Gastroesophageal sphincter (tissue), 4 donors: ENCODE measurements around the gene SLC24A3. TPM values are rescaled to one million over a fixed set of nuclear protein-coding genes. Genes with fewer than 3 reads are reported as not detected.

Experiments
- ATAC-seq: fragments of 150-250 bp; one replicate; pipeline ENCODE4 v1.9.1; 2016; ENCODE audit warnings: mild to moderate bottlenecking, moderate library complexity
- H3K27ac ChIP-seq, 4 donors: fragments of 200-600 bp; sonication (generic) in 3 of 4; 1 replicate in 3 of 4; 2 replicates in 1 of 4; pipeline ENCODE4 v1.5.1; 2016 to 2019
- H3K27me3 ChIP-seq: fragments of 200-600 bp; sonication (generic); one replicate; pipeline ENCODE4 v1.5.1; 2019
- H3K36me3 ChIP-seq, 2 donors: fragments of 200-600 bp; sonication (generic); one replicate each; pipeline ENCODE4 v1.5.1; 2019; ENCODE audit warnings: control low read depth in 1 of 2
- H3K4me1 ChIP-seq, 3 donors: fragments of 200-600 bp; sonication (generic); 1 replicate in 2 of 3; 2 replicates in 1 of 3; pipeline ENCODE4 v1.5.1; 2016 to 2019; ENCODE audit warnings: control low read depth in 2 of 3
- H3K4me3 ChIP-seq, 2 donors: fragments of 200-600 bp; sonication (generic); one replicate each; pipeline ENCODE4 v1.5.1; 2019; ENCODE audit warnings: mild to moderate bottlenecking in 1 of 2, moderate library complexity in 1 of 2
- H3K9me3 ChIP-seq, 3 donors: fragments of 200-600 bp; sonication (generic); one replicate each; pipeline ENCODE4 v1.5.1; 2017 to 2019; ENCODE audit warnings: control low read depth in 2 of 3
- CTCF ChIP-seq, 4 experiments: fragments of 200-600 bp in 2 of 4; fragments of 450-650 bp in 2 of 4; sonication (generic) in 1 of 4; IDR thresholded peaks; one replicate each; pipeline ENCODE4 v1.5.1; 2017 to 2019; ENCODE audit warnings: antibody characterized with exemption in 4 of 4, mild to moderate bottlenecking in 2 of 4, moderate library complexity in 2 of 4
- EP300 ChIP-seq: sonication (generic); formaldehyde crosslinking; IDR thresholded peaks from one replicate; pipeline ENCODE4 v1.6.1; 2017; ENCODE audit warnings: antibody characterized with exemption, mild to moderate bottlenecking
- POLR2A ChIP-seq, 2 donors: fragments of 450-650 bp; IDR thresholded peaks; one replicate each; pipeline ENCODE4 v1.6.1; 2017; ENCODE audit warnings: antibody characterized with exemption in 2 of 2, mild to moderate bottlenecking in 2 of 2, moderate library complexity in 1 of 2
- POLR2AphosphoS5 ChIP-seq: sonication (generic); formaldehyde crosslinking; IDR thresholded peaks from one replicate; pipeline ENCODE4 v1.6.1; 2017; ENCODE audit warnings: antibody characterized with exemption
- WGBS, 2 donors: methylation state at CpG; one replicate each; pipeline ENCODE4 v1.1.5; 2018; ENCODE audit warnings: low coverage in 1 of 2; 5-methylcytosine and 5-hydroxymethylcytosine counted together
- total RNA-seq, 4 donors: library from RNA; depleted of rRNA; stranded (reverse); fragments of >200 nt; gene quantifications; one replicate each; pipeline ENCODE4 v1.1.0, GENCODE V29; 2016

Gene SLC24A3
- total RNA-seq, 4 donors from 2014 or later, result 2.7 to 13.5 (median 5.5) TPM

DNA sequence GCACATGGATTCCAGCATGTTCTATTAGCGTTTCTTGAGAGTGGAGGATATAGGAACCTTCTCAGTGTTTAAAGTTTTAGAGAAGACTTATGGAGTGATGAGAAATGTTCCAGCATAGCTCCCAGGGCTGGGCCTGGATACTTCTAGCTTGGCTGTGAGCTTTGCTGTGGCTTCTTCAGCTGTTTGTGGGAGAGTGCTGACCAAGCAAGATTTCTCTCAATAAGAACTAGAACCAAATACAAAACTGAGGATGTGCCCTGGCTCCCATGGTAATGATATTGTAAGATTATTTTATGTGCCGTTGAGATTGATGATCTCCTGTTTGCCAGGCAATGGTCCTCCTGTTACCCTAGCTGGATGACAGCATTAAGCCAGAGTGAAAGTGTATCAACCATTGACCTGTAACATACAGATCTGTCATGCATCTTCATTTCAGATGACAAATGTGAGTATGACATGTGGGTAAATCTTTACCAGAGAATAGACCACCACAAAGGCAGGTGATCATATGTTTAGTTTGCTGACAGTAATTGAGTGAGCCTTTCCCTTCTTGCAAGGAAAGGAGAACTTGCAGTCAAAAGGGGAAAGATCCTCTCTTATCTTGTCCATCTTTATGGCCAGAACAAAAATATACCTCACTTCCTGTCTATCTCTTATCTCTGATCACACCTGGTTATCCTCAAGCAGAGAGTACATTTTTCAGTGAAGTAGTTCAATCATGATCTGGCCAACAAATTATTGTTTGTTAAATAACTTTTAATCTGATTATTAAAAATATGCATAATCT is 180.1 kb downstream of the SLC24A3 start:
- Histone ChIP-seq H3K27me3 (no peaks in the 10 kb centered on the region), H3K4me1 (no peaks in the 10 kb centered on the region), H3K36me3 (no peaks in the 10 kb centered on the region), H3K27ac (no peak overlapping the region), H3K9me3 (peaks cover 0 to 13% (median 0%) of the 10 kb centered on the region in 3 donors), H3K4me3 (no peak overlapping the region)
- TF ChIP-seq POLR2A (IDR thresholded peaks at IDR 0.05) (no peak), EP300 (no peak), CTCF (IDR thresholded peaks at IDR 0.05) (no peak), POLR2AphosphoS5 (no peak)
- 91 to 100% methylated on average over 1 to 2 of the region's 2 CpGs for WGBS, 2 donors
- ATAC-seq, result no peak

DNA sequence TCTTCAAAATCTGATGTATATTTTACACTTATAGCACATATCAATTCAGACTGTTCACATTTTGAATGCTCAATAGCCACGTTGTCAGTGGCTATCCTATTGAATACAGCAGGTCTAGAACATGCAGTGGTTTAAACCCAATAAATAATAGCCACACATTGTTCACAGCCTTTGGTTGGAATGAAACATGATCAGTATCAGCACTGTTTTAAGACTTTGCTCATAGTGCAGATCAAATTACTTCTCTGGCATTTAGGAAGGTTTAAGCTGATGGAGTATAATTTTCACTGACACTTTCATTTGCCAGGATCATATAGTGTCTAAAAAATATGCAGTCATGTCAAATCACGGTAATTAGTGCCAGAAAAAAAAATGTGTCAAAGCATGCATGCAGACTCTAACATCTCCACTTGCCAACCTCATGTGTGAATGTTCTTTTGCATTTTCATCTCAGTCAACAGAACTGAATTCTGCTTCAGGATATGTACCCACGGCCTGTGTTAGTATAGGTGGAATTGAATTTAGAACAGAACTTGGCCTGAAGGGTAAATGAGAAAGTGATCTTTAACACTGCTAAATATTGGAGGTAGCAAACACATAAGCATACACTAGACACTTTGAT is 184.1 kb downstream of the SLC24A3 start:
- no peak for ATAC-seq
- no peak for TF ChIP-seq POLR2AphosphoS5
- Histone ChIP-seq H3K9me3 (peaks cover 0 to 10% (median 0%) of the 10 kb centered on the region in 3 donors), H3K27ac (no peak overlapping the region), H3K4me1 (no peaks in the 10 kb centered on the region), H3K36me3 (no peaks in the 10 kb centered on the region), H3K4me3 (no peak overlapping the region), H3K27me3 (no peaks in the 10 kb centered on the region)
- 35 to 68% methylated on average over 3 of the region's 3 CpGs for WGBS, 2 donors

DNA sequence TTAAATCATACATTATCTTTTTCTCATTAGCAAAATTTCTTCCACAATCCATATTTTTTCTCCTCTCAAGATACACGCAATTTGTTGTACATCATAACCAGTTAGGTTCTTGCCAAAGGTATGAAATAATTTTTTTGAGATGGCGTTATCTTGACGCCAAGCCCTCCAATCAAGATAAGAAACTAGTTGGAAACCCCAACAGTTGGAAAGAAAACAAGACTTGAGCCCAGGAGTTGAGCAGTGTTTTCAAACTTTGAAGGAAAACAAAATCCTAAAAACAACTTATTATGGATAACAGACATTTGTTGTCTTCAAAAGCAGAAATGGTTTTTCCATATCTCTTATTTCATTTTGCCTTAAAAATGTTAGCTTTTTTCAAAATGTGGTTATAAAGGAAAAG is 184.8 kb downstream of the SLC24A3 start:
- Histone ChIP-seq H3K4me1 (no peaks in the 10 kb centered on the region), H3K36me3 (no peaks in the 10 kb centered on the region), H3K4me3 (no peak overlapping the region), H3K9me3 (peaks cover 0 to 10% (median 0%) of the 10 kb centered on the region in 3 donors), H3K27me3 (no peaks in the 10 kb centered on the region), H3K27ac (no peak overlapping the region)
- WGBS, 2 donors, result 55 to 84% methylated on average over 3 of the region's 3 CpGs
- ATAC-seq, result no peak
- no peak for TF ChIP-seq CTCF (IDR thresholded peaks at IDR 0.05)
- TF ChIP-seq EP300, result no peak
- no peak for TF ChIP-seq POLR2A (IDR thresholded peaks at IDR 0.05)
- TF ChIP-seq POLR2AphosphoS5, result no peak

DNA sequence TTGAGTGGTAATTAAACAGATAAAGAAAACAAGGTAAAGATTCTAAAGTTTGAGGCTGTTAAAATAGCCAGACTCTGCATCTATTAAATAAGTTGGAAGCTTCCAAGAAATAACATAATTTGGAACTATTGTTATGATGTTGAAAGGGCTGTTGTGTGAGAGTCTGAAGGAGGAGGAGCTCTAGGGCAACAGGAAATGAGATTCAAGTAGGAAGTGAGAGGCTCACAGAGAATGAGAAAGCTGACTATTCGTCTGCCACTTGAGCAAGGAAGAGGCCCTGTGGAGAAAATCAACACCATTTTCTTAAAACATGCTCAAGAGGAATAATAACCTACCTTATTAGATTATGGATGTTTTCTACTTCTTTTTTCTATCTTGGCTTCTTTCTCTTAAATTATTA is 185.2 kb downstream of the SLC24A3 start:
- no peaks in the 10 kb centered on the region for H3K4me1 ChIP-seq
- H3K4me3 ChIP-seq, result no peak overlapping the region
- no peaks in the 10 kb centered on the region for H3K36me3 ChIP-seq
- TF ChIP-seq POLR2A (IDR thresholded peaks at IDR 0.05) (no peak), CTCF (IDR thresholded peaks at IDR 0.05) (no peak), POLR2AphosphoS5 (no peak), EP300 (no peak)
- WGBS, 2 donors, result 55 to 69% methylated on average over 1 of the region's 1 CpG
- ATAC-seq, result no peak
- peaks cover 0 to 10% (median 0%) of the 10 kb centered on the region in 3 donors for H3K9me3 ChIP-seq
- no peak overlapping the region for H3K27ac ChIP-seq
- no peaks in the 10 kb centered on the region for H3K27me3 ChIP-seq

DNA sequence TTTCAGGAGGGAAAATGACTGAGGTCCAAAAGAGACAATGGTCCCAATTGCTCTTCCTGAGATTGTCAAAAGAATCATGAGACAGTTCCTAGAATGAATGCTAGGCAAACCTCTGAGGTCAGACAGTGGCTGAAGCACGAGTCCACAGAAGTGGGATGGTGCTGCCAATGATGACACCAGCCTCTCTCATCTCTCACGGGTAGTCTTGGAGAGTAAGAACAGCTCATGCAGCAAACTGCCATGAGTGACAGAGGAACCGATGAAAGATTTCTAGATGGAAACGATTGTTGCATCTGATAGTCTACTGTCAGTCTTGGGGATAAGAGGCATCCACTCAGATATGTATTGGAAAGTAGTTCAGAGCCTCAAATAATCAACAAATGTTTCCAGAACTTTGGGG is 188.7 kb downstream of the SLC24A3 start:
- 67 to 70% methylated on average over 2 to 4 of the region's 4 CpGs for WGBS, 2 donors
- H3K36me3 ChIP-seq, result no peaks in the 10 kb centered on the region
- no peaks in the 10 kb centered on the region for H3K27me3 ChIP-seq
- TF ChIP-seq POLR2A (IDR thresholded peaks at IDR 0.05) (no peak), POLR2AphosphoS5 (no peak), EP300 (no peak), CTCF (IDR thresholded peaks at IDR 0.05) (no peak)
- no peak overlapping the region for H3K4me3 ChIP-seq
- peaks cover 0 to 10% (median 0%) of the 10 kb centered on the region in 3 donors for H3K9me3 ChIP-seq
- ATAC-seq, result no peak
- H3K4me1 ChIP-seq, result no peaks in the 10 kb centered on the region
- H3K27ac ChIP-seq, result no peak overlapping the region
